ENCODE data around the gene MYH11. TPM values are rescaled to one million over a fixed set of nuclear protein-coding genes. Genes with fewer than 3 reads are reported as not detected.

MYH11 gene
- total RNA-seq, 6 experiments from 2014 or later: 1.5 to 3.9 (median 2.7) TPM

- no peak for ATAC-seq
- no peak for DNase-seq
- intact Hi-C loops (cut with DNase I): no loop called here
- H3K4me1 ChIP-seq: no peaks in the 10 kb centered on the region
- 88% methylated on average over 5 of the region's 6 CpGs for WGBS (ENCODE audit: insufficient coverage, low coverage, low lambda C conversion rate, missing lambda C conversion rate)
- no peaks in the 10 kb centered on the region for H3K9me3 ChIP-seq
- no peak overlapping the region for H3K27ac ChIP-seq
- no peak for TF ChIP-seq POLR2A (IDR thresholded peaks at IDR 0.05)
- TF ChIP-seq CTCF (IDR thresholded peaks at IDR 0.05): no peak
- no peaks in the 10 kb centered on the region for H3K36me3 ChIP-seq
- no peaks in the 10 kb centered on the region for H3K27me3 ChIP-seq
- H3K4me3 ChIP-seq: no peak overlapping the region
Observed at GRCh38 chr16:15739950-15740349, 116.9 kb downstream of the MYH11 start.

- DNase-seq (no peak), ATAC-seq (no peak)
- Histone ChIP-seq H3K27me3 (no peaks in the 10 kb centered on the region), H3K27ac (no peak overlapping the region), H3K36me3 (no peaks in the 10 kb centered on the region), H3K9me3 (no peaks in the 10 kb centered on the region), H3K4me3 (no peak overlapping the region), H3K4me1 (no peaks in the 10 kb centered on the region)
- 92% methylated on average over 2 of the region's 2 CpGs for WGBS (ENCODE audit: insufficient coverage, low coverage, low lambda C conversion rate, missing lambda C conversion rate)
- TF ChIP-seq POLR2A (IDR thresholded peaks at IDR 0.05): no peak
- intact Hi-C loops (cut with DNase I): no loop called here
Observed at GRCh38 chr16:15739464-15739863, 117.4 kb downstream of the MYH11 start.

- H3K4me1 ChIP-seq: no peaks in the 10 kb centered on the region
- H3K4me3 ChIP-seq: no peak overlapping the region
- intact Hi-C loops (cut with DNase I): no loop called here
- no peaks in the 10 kb centered on the region for H3K27me3 ChIP-seq
- H3K36me3 ChIP-seq: no peaks in the 10 kb centered on the region
- no peaks in the 10 kb centered on the region for H3K9me3 ChIP-seq
- TF ChIP-seq CTCF (IDR thresholded peaks at IDR 0.05) (no peak), POLR2A (IDR thresholded peaks at IDR 0.05) (no peak)
- no peak for DNase-seq
- H3K27ac ChIP-seq: no peak overlapping the region
- 76% methylated on average over 2 of the region's 18 CpGs for WGBS (ENCODE audit: insufficient coverage, low coverage, low lambda C conversion rate, missing lambda C conversion rate)
- ATAC-seq: no peak
Observed at GRCh38 chr16:15737140-15737644, 119.6 kb downstream of the MYH11 start.

- Histone ChIP-seq H3K36me3 (no peaks in the 10 kb centered on the region), H3K27ac (no peak overlapping the region), H3K9me3 (no peaks in the 10 kb centered on the region), H3K4me1 (no peaks in the 10 kb centered on the region), H3K27me3 (no peaks in the 10 kb centered on the region), H3K4me3 (no peak overlapping the region)
- ATAC-seq (no peak), DNase-seq (no peak)
- intact Hi-C loops (cut with DNase I): no loop called here
- WGBS (ENCODE audit: insufficient coverage, low coverage, low lambda C conversion rate, missing lambda C conversion rate): 71% methylated on average over 4 of the region's 7 CpGs
- TF ChIP-seq CTCF (IDR thresholded peaks at IDR 0.05) (no peak), POLR2A (IDR thresholded peaks at IDR 0.05) (no peak)
Observed at GRCh38 chr16:15736529-15736928, 120.3 kb downstream of the MYH11 start.

- no peak overlapping the region for H3K4me3 ChIP-seq
- no peaks in the 10 kb centered on the region for H3K36me3 ChIP-seq
- H3K27ac ChIP-seq: no peak overlapping the region
- ATAC-seq: no peak
- TF ChIP-seq POLR2A (IDR thresholded peaks at IDR 0.05): no peak
- no peak for TF ChIP-seq CTCF (IDR thresholded peaks at IDR 0.05)
- H3K27me3 ChIP-seq: no peaks in the 10 kb centered on the region
- H3K4me1 ChIP-seq: no peaks in the 10 kb centered on the region
- 82% methylated on average over 3 of the region's 3 CpGs for WGBS (ENCODE audit: insufficient coverage, low coverage, low lambda C conversion rate, missing lambda C conversion rate)
- intact Hi-C loops (cut with DNase I): no loop called here
- no peaks in the 10 kb centered on the region for H3K9me3 ChIP-seq
- no peak for DNase-seq
Observed at GRCh38 chr16:15735610-15736009, 121.2 kb downstream of the MYH11 start.
